GM19455 (cell line): Measurements from ENCODE around the gene DTL.

Experiments
- ATAC-seq: cut with Tn5 transposase; IDR thresholded peaks from one replicate; pipeline ENCODE4 v1.9.1; 2021; ENCODE audit not compliant: unreplicated experiment

Gene DTL

GRCh38 chr1:212124690-212125582, 89.4 kb downstream of the DTL start:
- no peak for ATAC-seq

GRCh38 chr1:212125654-212126053, 90.1 kb downstream of the DTL start:
- ATAC-seq: no peak

DNA sequence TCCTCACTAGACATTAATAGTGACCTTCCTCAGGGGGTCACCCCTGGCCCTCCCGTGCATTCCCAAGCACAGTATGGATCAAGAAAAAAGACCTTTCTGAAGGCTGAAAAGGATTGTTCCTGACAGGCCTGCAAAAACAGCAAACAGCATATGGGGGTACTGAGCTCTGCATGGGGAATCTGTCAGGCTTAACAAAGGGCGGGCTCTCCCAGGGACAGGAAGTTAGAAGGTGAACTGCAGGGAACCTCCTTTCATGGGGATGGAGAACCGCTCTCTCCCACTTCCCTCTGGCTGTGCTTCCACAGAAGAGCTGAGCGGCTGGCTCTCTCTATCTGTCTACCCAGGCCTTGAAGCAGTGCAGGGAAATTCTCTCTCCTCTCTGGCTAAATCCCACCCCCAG, 91.7 kb downstream of the DTL start:
- no peak for ATAC-seq

- ATAC-seq: no peak
Observed at GRCh38 chr1:212129781-212130180, 94.2 kb downstream of the DTL start.

- no peak for ATAC-seq
Observed at GRCh38 chr1:212132025-212132424, 96.5 kb downstream of the DTL start.

- no peak for ATAC-seq
Observed at GRCh38 chr1:212133319-212133718, 97.8 kb downstream of the DTL start.

DNA sequence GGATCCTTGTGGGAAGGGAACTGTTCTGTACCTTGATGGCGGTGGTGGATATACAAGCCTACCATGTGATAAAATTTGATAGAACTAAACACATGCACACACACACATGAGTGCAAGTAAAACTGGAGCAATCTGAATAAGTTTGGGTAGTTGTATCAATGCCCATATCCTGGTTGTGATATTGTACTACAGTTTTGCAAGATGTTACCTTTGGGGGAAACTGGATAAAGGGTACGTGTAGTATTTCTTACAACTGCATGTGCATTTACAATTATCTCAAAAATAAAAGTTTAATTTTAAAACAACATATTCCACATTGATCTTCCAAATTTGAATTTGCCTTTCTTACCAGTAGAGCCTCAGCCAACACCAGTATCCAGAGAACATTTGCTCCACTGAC, 99.6 kb downstream of the DTL start:
- no peak for ATAC-seq

DNA sequence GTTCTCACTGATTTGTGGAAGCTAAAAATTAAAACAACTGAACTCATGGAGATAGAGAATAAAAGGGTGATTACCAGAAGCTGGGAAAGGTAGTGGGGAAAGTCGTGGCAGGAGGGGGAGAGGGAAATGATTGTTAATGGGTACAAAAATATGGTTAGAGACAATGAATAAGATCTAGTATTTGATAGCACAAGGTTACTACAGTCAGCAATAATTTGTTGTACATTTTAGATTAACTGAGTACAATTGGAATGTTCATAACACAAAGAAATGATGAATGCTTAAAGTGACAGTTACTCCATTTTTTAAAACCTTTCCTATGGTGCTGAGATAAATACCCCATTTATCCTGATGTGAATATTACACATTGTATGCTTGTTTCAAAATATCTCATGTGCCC, 102.3 kb downstream of the DTL start:
- ATAC-seq: no peak

GRCh38 chr1:212138457-212138856, 102.9 kb downstream of the DTL start:
- no peak for ATAC-seq

DNA sequence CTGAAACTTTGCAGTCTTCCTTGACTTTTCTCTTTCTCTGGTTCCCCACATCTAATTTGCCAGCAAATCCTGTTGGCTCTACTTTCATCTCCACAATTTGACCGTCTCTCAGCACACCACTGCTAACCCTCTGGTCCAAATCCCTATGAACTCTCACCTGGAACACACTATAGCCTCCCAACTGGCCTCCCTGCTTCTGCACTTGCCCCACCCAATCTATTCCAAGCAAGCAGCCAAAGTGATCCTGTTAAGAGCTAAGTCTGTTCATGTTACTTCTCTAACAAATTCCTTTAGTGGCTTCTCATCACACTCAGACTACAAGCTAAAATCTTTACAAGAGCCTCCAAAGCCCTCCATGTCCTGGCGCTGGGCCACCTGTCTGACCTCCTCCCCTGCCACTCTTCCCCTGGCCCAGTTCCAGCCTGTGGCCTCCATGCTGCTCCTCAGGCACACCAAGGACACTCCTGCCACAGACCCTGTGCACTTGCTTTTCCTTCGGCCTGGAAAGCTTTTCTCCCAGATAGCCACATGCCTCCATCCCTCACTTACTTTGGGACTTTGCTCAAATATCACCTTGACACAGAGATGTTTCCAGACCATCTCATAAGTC, 104.1 kb downstream of the DTL start:
- ATAC-seq: no peak

- no peak for ATAC-seq
Observed at GRCh38 chr1:212141404-212141803, 105.9 kb downstream of the DTL start.

DNA sequence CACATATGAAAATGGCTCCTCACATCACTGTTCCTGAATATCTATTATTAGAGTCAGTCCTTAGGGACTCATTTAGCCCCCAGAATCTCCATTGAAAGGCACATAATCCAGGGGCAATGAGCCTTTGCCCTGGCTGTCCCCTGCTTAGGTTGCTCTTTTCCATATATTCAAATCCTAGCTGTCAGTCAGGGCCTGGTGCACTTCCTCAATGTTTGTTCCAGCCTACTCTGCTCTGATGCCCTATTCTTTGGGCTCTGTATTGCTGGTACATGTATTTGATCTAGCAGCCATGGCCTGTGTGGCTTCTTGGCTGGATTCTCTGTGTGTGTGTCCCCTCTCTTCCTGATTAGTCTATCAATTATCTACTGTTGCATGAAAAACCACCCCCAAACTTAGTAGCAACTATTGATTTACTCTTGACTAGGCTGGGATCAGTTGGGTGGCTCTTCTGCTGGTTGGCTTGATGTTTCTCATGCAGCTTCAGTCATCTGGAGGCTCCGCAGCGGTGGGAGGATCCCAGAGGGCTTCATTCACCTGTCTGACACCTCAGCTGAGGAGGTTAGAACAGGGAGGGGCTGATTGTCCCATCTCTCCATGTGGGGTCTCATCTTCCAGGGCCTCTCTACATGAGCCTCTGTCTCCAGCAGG, 107.5 kb downstream of the DTL start:
- ATAC-seq: no peak

DNA sequence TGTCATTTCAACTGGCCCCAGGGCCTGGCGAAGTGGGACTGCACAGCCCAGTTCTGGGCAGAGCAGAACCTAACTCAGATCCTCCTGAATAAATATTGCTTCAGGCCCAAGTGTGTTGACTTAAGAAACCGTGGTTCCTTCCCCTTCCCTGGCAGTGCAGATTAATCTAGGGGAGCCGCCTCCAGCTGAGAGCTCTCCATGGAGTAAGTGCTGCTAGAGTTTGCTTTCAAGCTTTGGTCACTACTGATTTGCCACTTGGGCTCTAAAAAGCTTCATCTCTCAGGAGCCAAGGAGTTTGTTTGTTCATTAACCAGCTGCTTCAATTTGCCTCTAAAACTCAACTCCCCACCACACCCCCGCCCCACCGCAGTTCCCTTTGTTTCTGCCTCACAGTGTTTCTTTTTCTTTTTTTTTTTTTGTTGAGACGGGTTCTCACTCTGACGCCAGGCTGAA, 112.1 kb downstream of the DTL start:
- no peak for ATAC-seq

DNA sequence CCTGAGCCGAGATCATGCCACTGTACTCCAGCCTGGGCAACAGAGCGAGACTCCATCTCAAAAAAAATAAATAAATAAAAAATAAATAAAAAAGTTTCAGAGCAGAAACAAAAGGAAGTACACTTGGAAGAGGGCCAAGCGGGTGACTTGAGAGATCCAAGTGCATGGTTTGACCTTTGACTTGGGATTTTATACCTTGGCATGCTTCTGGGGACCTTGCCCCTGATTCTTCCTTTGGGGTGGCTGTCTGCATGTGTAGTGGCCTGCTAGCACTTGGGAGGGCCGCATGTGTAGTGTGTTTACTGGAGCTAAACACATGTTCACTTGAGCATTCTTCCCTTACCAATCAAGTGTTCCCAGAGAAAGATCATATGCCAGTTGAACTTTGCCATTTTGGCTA, 114.0 kb downstream of the DTL start:
- no peak for ATAC-seq

DNA sequence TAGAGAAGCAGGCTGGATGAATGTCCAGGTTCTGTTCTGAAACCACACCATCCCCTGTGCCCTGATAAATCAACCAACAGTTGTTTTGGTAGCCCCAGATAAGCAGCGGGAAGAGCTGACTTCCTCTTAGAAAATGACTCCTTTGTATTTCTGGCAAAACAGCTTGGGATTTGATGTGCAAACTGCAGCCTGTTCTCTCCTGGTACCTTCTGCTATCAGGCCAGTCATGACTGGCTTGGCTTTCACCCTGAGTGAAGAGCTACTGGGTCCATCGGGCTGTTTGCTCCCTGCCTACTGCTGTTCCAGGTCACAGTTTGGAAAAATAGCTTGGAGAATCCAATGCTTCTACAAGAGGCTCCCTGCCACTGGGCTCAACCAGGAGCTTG, 116.8 kb downstream of the DTL start:
- ATAC-seq: no peak

DNA sequence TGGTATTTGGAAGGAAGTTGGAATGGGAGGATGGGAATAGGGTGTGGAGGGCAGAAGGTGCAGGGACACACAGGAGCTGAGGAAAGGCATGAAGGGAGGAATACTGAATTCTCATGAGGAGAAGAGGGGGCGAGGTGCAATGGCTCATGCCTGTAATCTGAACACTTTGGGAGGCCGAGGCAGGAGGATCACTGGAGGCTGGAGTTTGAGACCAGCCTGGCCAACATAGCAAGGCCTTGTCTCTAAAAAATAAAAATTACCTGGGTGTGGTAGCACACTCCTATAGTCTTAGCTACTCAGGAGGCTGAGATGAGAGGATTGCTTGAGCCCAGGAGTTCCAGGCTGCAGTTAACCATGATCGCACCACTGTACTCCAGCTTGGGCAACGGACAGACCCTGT, 117.3 kb downstream of the DTL start:
- no peak for ATAC-seq

DNA sequence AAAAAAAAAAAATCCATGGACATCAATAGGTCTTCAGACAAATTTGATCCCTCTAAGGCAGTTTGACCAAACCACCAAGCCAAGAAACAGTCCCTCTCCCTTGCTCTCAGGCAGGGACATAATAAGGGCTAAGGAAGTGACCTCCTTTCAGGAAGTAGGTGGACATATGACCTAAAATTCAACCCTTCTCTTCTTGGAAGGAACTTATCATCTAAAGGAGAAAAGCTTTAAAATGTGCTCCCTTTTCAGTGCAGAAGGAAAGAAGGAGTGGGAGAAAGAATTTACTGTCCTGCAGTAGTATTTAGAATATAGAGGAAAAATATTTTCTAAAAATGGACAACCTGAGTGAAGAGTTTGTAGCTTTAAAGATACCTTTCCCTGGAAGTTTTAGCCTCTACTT, 118.1 kb downstream of the DTL start:
- ATAC-seq: no peak
